ENCODE data around the gene SLC25A22.
A peak's percentile ranks its signal among the peaks of the same experiment; 100 is the strongest.

SLC25A22 gene

DNA sequence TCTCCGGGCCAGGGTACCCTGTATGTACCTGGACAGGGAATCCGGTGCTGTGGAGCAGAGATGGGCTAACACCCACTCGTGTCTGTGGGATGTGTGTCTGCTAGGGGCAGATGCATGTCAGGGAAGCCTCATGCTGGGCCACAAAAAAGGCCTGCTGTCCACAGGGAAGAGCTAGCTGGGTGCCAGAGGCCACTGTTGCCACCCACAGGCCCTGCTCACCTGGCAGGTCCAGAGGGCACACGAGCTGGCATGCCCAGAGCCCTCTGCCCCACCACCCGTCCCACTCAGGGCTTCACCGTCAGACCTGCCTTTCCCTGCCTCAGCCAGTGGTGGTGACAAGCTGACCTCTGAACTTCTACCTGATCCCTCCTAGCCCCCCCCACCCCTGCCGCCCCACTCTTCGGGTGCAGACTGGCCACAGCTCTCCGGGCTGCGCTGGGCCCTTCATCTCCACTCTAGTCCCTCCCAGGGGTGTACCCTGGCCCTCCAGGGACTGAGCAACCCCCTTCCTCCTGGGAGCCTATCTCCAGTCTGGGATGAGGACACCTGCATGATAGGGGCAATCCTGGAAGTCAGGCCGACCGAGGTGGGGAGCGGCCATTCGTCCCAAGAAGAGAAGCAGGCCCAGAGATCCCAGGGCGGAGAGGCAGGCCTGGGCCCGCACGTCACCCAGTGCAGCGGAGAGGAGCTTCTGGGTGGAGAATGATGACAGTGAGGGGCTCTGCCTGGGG is 1.4 kb downstream of the SLC25A22 start:
- peak overlapping the region; percentile 90 for H3K27ac Mint-ChIP-seq
- DNase-seq, result no peak
- H3K4me3 Mint-ChIP-seq, result peak overlapping the region; percentile 88
- H3K36me3 Mint-ChIP-seq, result peaks cover 12% of the 10 kb centered on the region
- no peaks in the 10 kb centered on the region for H3K27me3 Mint-ChIP-seq
- H3K9me3 Mint-ChIP-seq, result no peaks in the 10 kb centered on the region
- peaks cover 19% of the 10 kb centered on the region for H3K4me1 Mint-ChIP-seq
- CTCF ChIA-PET, result no interaction called here

DNA sequence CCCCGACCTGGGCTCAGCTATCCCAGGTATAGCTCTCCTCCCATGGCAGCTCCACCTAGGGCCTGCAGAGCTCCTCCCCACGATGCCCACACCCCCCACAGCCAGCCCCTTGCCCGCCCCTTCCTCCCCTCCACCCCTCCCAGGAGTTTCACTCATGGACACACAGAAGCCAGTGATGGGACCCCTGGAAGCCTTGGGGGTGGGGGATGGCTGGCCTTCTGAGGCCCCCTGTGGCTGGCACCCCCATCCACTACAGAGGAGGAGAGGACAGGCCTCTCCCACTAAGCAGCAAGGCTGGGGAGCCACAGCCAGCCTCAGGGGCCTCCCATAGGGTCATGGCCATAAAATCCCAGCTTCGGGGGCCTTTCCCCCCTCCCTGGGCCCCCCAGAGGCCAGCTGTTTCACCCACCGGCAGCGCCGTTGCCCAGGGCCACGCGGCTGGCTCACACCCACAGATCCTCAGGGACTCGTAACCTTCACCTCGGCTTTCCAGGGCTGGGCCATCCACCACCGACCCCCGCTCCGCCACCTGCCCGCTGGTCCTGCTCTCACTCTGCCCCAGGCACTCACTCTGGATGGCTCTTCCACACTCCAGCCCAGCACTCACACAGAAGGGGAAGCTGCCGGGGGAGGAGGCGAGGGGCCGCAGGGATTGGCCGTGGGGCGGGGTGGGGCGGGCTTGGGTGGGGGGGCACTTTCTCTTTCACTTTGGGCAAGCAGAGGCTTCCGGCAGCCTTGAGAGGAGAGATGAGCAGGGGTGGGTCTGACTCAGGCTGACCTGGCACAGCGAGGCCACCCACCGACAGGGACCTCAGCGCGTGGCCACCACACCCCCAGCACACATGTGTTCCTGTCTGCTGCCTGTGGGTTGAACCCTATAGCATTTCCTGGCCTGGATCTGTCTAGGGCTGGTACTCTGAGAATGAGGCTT is 2.2 kb downstream of the SLC25A22 start:
- Mint-ChIP-seq H3K27ac (peak overlapping the region; percentile 90), H3K36me3 (peaks cover 14% of the 10 kb centered on the region), H3K4me1 (peaks cover 16% of the 10 kb centered on the region), H3K9me3 (no peaks in the 10 kb centered on the region), H3K4me3 (peak overlapping the region; percentile 88), H3K27me3 (no peaks in the 10 kb centered on the region)
- CTCF ChIA-PET, result no interaction called here
- peak; percentile 89 for DNase-seq

- no peak for DNase-seq
- CTCF ChIA-PET, result no interaction called here
- Mint-ChIP-seq H3K4me1 (peaks cover 16% of the 10 kb centered on the region), H3K27ac (peak overlapping the region; percentile 49), H3K4me3 (peak overlapping the region; percentile 88), H3K36me3 (peaks cover 12% of the 10 kb centered on the region), H3K9me3 (no peaks in the 10 kb centered on the region), H3K27me3 (no peaks in the 10 kb centered on the region)
These were observed 3.1 kb downstream of the SLC25A22 start for GRCh38 chr11:794766-795633.

- Mint-ChIP-seq H3K9me3 (no peaks in the 10 kb centered on the region), H3K27ac (peak overlapping the region; percentile 24), H3K4me1 (peaks cover 16% of the 10 kb centered on the region), H3K27me3 (peaks cover 6% of the 10 kb centered on the region), H3K4me3 (peak overlapping the region; percentile 54), H3K36me3 (peaks cover 10% of the 10 kb centered on the region)
- CTCF ChIA-PET, result interaction anchor here (1.2 kb wide), 1 partner anchor 16 kb away, joined by 3 read pairs; no protein-coding TSS in a partner anchor
- DNase-seq, result no peak
These were observed 3.9 kb downstream of the SLC25A22 start for GRCh38 chr11:794013-794765.

GRCh38 chr11:793556-793955 is 4.5 kb downstream of the SLC25A22 start:
- peaks cover 7% of the 10 kb centered on the region for H3K27me3 Mint-ChIP-seq
- no peak for DNase-seq
- peaks cover 20% of the 10 kb centered on the region for H3K4me1 Mint-ChIP-seq
- H3K9me3 Mint-ChIP-seq, result no peaks in the 10 kb centered on the region
- H3K27ac Mint-ChIP-seq, result no peak overlapping the region
- H3K36me3 Mint-ChIP-seq, result peaks cover 10% of the 10 kb centered on the region
- CTCF ChIA-PET, result interaction anchor here (1.2 kb wide), 1 partner anchor 15 kb away, joined by 3 read pairs; no protein-coding TSS in a partner anchor
- peak overlapping the region; percentile 41 for H3K4me3 Mint-ChIP-seq

DNA sequence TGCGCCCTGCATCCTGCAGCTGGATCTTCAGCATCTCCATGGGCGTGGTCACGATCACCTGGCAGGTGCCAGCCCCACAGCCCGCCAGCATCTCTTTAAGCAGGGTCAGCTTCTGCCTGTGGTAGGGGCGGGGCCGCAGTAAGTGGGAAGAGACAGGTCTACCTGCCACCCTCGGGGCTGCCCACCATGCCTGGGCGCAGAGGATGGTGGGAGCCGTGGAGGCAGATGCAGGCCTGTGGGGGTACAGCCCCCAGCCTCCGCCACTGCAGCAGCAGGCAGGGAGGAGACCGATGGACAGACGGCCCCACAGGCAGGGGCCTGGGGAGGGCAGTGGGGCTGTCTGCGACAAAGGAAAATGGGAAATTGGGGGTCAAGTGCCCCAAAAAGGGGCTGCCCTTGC is 5.2 kb downstream of the SLC25A22 start:
- Mint-ChIP-seq H3K27ac (no peak overlapping the region), H3K4me1 (peaks cover 21% of the 10 kb centered on the region)

GRCh38 chr11:792535-792821 is 5.6 kb downstream of the SLC25A22 start:
- Mint-ChIP-seq H3K4me3 (no peak overlapping the region), H3K36me3 (peaks cover 10% of the 10 kb centered on the region), H3K27me3 (peaks cover 7% of the 10 kb centered on the region), H3K27ac (no peak overlapping the region), H3K9me3 (no peaks in the 10 kb centered on the region), H3K4me1 (peaks cover 22% of the 10 kb centered on the region)
- no peak for DNase-seq
- CTCF ChIA-PET, result no interaction called here

More for the DNA sequence above, 5.2 kb downstream of the SLC25A22 start:
- Mint-ChIP-seq H3K36me3 (peaks cover 10% of the 10 kb centered on the region), H3K27me3 (peaks cover 7% of the 10 kb centered on the region), H3K9me3 (no peaks in the 10 kb centered on the region), H3K4me3 (no peak overlapping the region)
- no peak for DNase-seq
- CTCF ChIA-PET, result interaction anchor here (1.2 kb wide), 1 partner anchor 15 kb away, joined by 3 read pairs; no protein-coding TSS in a partner anchor

DNA sequence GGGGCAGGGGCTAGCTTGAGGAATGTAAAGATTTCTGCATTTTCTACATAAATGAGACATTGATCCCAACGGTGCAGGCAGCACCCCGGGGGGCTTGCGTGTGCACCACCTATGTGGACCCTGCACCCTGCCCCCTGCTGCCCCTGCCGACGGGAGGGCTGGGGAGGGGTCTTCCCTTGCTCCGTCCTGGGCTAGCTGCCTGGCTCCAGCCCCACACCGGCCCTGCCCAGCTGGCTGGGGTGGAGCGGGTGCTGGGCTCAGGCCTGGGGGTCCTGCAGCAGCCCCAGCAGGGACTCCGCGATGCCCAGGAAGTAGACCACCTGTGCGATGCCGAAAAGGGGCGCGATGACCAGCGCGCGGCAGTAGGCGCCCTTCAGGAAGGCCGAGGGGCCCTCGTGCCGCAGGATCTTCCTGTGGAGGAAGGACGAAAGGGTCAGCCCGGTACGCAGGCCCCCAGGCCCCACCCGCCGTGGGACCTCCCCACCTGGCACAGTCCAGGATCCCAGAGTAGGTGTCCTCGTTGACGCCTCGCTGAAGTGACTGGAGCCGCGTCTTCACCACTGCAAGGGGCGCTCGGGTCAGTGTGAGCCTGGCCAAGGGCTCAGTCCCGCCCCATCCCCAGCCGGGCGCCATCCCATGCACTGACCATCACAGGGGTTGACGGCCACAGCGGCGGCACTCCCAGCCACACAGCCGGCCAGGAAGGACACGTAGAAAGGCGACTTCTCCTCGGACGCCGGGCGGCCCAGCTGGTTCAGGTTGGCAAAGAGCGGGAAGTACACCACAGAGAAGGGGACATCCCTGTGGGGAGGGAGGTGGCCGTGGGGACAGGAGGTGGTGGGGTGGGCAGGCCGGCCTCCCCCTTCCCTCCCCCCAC is 6.2 kb downstream of the SLC25A22 start:
- Mint-ChIP-seq H3K27me3 (peaks cover 7% of the 10 kb centered on the region), H3K4me1 (peaks cover 19% of the 10 kb centered on the region), H3K9me3 (no peaks in the 10 kb centered on the region), H3K27ac (no peak overlapping the region), H3K4me3 (no peak overlapping the region), H3K36me3 (peaks cover 10% of the 10 kb centered on the region)
- DNase-seq, result no peak
- CTCF ChIA-PET, result no interaction called here

DNA sequence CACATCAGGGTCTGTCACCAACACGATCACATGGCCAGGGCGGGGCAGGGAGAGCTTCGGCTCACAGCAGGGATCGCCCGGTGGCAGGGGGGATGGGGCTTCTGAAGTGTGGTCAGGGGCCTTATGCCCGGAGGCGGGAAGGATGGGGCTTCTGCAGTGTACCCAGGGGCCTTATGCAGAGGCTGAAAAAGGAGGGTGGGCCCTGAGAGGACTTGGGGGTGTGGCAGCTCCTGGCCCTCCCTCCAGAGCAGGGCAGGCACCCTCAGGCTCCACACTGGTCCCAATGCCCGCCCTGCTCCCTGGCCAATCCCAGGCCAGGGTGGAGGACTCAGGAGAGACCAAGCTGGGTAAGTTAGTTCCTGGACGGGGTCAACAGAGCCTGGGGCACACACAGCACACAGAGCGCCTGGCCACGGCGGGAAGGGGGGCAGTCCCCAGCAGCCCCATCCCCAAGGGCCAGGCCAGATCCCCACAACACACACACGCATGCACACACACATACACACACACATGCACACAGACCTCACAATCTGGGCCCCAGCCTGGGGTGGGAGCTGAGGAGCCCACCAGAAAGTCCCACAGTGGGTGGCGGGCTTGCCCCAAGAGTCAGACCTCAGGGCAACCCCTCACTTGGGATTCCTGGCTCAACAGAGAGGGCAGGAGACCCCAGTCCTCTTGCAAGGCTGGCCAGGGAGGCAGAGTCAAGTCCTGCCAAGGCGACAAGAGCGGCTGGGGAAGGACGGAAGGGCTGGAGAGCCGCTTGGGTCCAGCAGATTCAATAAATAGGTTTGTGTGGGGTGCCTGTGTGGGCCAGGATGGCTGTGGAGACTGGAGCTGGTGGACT is 7.1 kb downstream of the SLC25A22 start:
- Mint-ChIP-seq H3K27me3 (peaks cover 7% of the 10 kb centered on the region), H3K36me3 (peaks cover 10% of the 10 kb centered on the region), H3K4me3 (no peak overlapping the region), H3K9me3 (no peaks in the 10 kb centered on the region), H3K27ac (peak overlapping the region; percentile 60), H3K4me1 (peaks cover 14% of the 10 kb centered on the region)
- CTCF ChIA-PET, result no interaction called here
- DNase-seq, result no peak

DNA sequence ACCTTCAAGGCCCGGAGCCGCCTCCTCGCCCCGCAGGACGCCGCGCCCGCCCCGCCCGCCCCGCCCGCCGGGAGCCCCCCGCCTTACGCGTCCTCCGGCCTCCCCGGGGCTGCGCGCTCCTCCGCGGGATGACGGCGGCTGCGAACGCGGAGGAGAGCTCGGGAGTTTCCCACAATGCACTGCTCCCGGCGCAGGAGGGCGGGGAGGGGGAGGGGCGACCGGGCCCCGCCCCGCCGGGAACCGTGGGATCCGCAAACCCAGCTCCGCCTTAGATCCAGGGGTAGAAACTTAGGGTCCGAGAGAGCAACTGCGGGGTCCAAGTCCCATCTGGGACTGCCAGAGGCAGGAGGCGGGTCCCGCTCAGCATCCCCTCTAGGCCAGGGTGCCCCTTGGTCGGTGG is 8.1 kb downstream of the SLC25A22 start, which contains the start of gene CEND1:
CEND1 (minus strand) TSS at position 148 of the 400 bp plus-strand sequence. CDS start 1,514 bp downstream, outside the sequence.
- peak; percentile 65 for DNase-seq
- Mint-ChIP-seq H3K9me3 (no peaks in the 10 kb centered on the region), H3K27me3 (peaks cover 7% of the 10 kb centered on the region), H3K4me1 (peaks cover 10% of the 10 kb centered on the region), H3K36me3 (peaks cover 10% of the 10 kb centered on the region), H3K27ac (no peak within 1 kb of the TSS), H3K4me3 (peak within 1 kb of the TSS; percentile 31)
- CTCF ChIA-PET, result interaction anchor here (1.0 kb wide), 1 partner anchor 12 kb away, joined by 4 read pairs; no protein-coding TSS in a partner anchor

GRCh38 chr11:788953-789940 is 8.8 kb downstream of the SLC25A22 start:
- Mint-ChIP-seq H3K27ac (no peak overlapping the region), H3K4me3 (no peak overlapping the region), H3K36me3 (peaks cover 12% of the 10 kb centered on the region), H3K4me1 (peaks cover 6% of the 10 kb centered on the region), H3K9me3 (no peaks in the 10 kb centered on the region), H3K27me3 (peaks cover 7% of the 10 kb centered on the region)
- DNase-seq, result no peak
- CTCF ChIA-PET, result interaction anchor here (1.0 kb wide), 1 partner anchor 11 kb away, joined by 4 read pairs; no protein-coding TSS in a partner anchor
